ENCODE measurements around the gene KCTD8. TPM values are rescaled to one million over a fixed set of nuclear protein-coding genes. Genes with fewer than 3 reads are reported as not detected.

KCTD8 gene
- total RNA-seq, 1 experiment from 2014 or later = not detected

DNA sequence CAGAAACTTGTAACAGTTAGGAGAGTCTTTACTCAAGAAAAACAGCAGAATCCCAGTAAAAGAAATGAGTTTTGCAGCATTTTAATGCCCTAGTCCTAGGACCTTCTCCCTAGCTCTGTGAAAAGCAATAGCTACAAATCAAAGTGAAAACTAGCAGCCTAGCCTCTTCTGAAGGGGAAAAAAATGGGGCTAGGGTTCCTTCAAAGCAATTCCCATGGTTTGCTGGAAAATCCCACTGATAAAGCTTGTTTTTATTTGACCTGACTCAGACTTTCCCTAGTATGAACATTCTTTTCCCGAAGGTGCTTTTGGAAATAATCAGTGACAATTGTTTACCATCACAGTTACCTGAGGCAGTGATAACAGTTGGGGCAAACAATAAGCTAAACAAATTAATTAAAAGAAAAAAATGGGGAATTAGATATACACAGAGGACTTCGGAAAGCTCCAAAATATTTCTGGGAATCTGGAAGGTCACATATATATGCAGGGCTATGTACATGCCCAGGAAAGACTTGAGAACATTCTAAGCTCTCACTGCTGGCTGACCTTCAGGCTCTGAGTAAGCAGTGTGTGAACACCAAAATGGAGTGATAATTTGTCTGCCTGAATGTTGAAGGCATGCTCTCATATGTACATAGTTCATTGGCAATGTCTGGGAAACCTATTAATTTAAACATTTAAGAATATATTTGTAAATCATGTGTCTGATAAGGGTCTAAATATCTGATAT, 285.9 kb downstream of the KCTD8 start:
- DNase-seq (ENCODE audit: low read depth) = no peak

DNA sequence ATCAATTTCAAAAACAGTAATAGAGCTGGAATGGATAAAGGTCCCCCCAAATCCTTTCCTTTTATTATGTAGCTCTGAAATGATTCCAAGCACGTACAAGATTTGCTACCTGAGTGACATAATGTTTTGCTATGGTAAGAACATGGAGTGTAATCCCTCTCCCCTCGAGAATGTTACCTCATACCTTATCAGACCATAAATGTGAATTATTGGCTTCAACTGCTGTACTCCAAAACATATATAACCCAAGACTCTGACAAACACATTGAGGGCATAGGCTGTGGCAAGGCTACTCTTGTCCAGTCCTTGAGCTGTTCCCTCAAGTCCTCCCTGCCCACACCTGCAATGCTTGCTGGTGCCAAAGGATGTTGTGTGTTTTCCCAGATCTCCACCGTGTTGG, 286.9 kb downstream of the KCTD8 start:
- no peak for DNase-seq (ENCODE audit: low read depth)

DNA sequence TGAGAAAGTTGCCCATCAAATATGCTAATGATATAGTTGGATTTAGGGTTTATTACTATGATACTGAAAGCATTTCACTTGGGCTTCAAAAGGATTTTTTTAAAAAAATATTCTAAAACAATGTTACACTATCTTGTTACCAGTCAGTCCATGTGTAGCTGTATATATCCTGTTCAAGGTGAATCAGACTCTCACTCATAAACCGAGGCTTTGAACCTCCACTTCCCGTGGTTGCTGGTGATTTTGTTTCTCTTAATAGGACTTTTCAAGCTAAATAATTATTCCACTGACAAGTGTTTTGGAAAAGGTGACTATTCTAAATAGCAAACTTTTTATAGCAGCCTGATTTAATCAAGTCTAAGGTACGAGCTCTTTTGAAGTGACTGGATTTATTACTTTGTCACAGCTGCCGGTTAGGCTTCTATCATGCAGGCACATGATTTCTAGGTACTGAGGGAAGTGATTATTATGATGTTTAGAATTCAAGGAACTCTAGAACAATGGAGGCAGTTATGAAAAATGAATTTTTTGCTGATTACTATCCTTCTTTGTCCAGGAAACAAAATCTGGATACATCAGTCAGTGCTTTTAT, 287.7 kb downstream of the KCTD8 start:
- DNase-seq (ENCODE audit: low read depth) = no peak

DNA sequence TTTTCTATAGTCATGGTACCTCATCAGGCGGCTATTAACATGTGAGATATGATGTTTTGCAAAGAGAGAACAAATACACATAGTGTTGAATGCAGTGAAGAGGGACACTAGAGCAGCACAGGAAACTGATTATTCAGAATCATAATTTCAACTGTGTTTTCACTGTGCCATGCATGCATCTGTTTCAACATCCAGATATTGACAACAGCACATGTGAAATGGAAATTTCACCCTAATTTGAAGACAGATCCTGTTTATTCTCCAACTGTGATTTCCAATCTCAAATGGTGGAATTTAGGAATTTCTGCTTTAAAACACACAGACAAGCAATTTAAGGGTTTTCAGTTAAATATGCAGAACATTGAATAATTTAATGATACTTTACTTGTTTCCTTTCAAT, 288.6 kb downstream of the KCTD8 start:
- no peak for DNase-seq (ENCODE audit: low read depth)

DNA sequence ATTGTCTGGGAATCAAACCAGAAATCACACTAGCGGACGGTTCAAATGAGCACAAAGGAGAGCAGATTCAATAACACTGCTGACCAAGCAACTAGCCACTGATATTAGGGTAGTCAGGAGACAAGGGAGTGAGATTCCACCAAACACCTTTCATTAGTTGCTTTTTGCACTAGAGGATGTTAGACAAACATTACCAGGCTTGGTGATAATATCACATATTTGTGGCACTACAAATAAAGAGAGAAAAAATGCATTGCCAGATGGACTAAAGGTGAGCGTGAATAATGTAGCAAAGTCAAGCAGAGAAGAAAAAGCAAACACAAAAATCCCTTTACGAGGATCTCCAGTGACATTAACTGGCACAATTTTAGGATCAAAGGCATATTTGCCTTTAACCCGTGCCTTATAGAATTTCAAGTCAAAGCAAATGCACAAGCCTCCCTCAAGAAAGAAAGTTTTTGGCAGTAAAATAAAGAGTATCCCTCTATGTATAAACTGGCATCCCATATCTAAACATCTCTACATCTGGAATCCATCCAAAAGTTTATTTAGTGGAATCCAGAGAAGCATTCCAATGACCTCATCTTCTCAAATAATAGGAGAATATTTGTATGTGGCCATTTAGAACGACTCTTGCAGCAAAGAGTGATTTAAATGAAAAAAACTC, 290.9 kb downstream of the KCTD8 start:
- no peak for DNase-seq (ENCODE audit: low read depth)

DNA sequence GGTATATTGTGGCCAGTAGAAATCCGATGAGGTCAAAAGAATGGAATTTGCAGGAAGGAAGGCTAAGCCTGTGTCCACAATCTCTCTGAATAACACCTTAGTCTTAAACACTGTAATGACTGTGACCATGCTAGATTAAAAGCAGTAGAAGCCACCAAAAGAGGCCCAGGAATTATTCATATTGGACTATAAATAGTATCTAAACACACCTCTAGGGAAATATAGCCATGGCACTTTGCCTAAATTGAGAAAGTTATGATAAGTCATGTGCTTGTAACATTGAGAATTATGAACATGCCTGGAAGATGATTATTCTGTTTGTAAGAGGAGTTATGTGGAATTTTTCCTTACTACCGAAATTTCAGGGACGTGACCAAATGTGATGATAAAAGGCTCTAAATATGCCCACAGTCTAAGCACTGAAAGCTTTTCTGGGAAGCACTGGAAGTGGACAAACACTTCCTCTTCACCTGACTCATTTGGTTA, 298.5 kb downstream of the KCTD8 start:
- DNase-seq (ENCODE audit: low read depth) = no peak

DNA sequence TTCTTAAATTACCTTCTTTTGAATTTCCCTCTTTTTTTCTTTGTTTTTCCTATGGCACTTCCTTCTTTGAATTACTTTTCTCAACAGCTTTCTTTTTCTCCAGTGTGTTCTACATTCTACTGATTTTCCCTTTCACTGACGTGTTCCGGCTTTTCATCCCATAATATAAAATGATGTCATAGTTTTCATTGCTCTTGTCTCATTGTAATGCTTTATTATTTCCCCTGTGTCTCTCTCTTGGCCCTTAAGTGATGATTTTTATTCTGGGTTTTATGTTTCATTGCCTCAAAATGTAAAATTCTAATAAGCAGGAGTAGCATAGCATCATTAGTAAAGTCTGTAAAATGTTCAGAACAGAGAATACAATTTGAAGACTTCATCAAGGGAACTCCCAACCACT, 299.3 kb downstream of the KCTD8 start:
- DNase-seq (ENCODE audit: low read depth) = no peak

DNA sequence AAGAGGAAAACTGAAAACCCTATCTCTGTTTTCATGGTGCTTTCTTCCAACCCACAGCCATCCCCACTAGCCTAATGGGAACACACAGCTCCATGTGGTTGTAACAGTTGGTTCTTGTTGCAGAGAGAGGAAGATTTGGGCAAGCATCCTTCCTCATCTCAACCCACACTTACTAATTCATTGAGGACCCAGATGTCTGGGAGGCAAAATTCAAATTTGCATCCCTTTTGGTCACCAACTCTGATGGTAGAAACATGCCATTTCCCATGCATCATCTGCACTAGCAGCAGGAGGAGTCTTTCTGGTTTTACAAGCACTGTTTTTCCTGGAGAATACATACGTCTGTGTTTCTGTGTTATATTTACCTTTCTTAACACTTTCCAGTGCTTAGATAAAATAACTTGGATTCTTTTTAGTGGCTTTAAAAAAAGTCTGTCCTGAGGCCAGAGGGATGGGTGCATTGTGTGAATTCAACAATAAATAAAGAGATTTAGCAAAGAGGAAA, 301.0 kb downstream of the KCTD8 start:
- no peak for DNase-seq (ENCODE audit: low read depth)

DNA sequence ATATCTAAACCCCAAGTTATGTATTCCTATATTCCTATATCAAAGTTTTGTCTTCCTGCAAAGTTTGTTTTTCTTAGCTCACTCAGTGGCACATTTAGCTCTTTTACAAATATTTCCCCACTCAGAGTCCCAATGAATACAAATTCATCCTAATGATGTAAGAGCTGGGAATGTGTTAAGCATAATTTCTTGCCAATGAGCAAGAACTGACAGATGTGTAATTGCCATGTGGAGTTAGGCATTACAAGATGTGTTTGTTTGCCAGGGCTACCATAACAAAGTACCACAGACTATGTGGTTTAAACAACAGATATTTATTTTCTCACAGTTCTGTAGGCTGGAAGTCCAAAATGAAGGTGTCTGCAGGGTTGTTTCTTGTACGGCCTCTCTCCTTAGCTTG, 302.1 kb downstream of the KCTD8 start:
- no peak for DNase-seq (ENCODE audit: low read depth)

DNA sequence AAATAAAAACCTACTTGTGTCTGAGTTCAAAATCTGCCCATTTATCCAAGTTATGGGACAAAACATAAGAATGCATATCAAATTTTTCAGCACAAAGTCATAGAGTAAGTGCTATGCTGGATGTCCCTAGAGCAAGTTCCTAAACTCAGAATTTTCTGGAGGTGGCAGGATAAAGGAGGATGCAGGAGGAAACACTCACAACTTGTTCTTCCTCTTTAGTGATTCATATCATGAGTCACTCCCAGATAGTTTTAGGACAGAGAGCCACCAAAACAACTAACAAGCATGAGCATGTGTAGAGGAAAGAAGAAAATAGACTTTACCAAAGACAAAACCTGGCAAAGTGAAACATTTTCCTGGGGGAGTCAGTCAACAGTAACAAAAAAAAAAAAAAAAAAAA, 302.7 kb downstream of the KCTD8 start:
- DNase-seq (ENCODE audit: low read depth) = no peak

DNA sequence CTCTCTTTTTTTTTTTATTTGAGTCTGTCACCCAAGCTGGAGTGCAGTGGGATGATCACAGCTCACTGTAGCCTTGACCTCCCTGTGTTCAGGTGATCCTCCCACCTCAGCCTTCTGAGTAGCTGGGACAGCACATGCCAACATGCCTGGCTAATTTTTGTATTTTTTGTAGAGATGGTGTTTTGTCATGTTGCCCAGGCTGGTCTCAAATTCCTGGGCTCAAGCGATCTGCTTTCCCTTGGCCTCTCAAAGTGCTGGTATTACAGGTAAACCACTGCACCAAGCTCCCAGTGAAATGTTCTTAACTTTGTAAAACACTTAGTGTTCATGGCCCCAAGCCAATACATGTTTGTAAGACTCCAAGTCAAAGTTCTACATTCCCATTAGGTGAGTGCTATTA, 316.1 kb downstream of the KCTD8 start:
- DNase-seq (ENCODE audit: low read depth) = no peak

Other genes with a start within 250 kb of the KCTD8 start
- gene YIPF7, start 202.8 kb upstream of the KCTD8 start, total RNA-seq (2014; rRNA removed; shearing (Covaris generic)) = not detected in 2 replicates
- gene GUF1, start 229.6 kb upstream of the KCTD8 start, total RNA-seq (2014; rRNA removed; shearing (Covaris generic)) = 7.0 and 8.8 TPM in 2 replicates

All from RPMI7951 (cell line).